Esophagus squamous epithelium (tissue), 4 donors: ENCODE measurements around the gene AP5S1.

Experiments used
- CTCF ChIP-seq, 6 experiments: fragments of 450-650 bp in 4 of 6; fragments of 200-600 bp in 2 of 6; sonication (generic) in 2 of 6; IDR thresholded peaks; one replicate each; pipeline ENCODE4 v1.5.1; 2016 to 2019; ENCODE audit warnings: antibody characterized with exemption in 6 of 6, mild to moderate bottlenecking in 4 of 6, moderate library complexity in 4 of 6
- POLR2A ChIP-seq, 4 donors: fragments of 450-650 bp; IDR thresholded peaks; one replicate each; pipeline ENCODE4 v1.6.1; 2017; ENCODE audit warnings: antibody characterized with exemption in 4 of 4, mild to moderate bottlenecking in 4 of 4, moderate library complexity in 3 of 4

- TF ChIP-seq CTCF (IDR thresholded peaks at IDR 0.05) (no peak), POLR2A (IDR thresholded peaks at IDR 0.05) (no peak)
Measured at GRCh38 chr20:3804781-3805180, 15.6 kb upstream of the AP5S1 start.
